Fibroblast of skin of right quadriceps (primary cell): Measurements from ENCODE around the gene SLC7A5.
A peak's percentile ranks its signal among the peaks of the same experiment; 100 is the strongest.

ENCODE experiments used
- DNase-seq: peaks from one replicate; pipeline ENCODE4 v3.0.0-alpha.2; 2013

The SLC7A5 gene

DNA sequence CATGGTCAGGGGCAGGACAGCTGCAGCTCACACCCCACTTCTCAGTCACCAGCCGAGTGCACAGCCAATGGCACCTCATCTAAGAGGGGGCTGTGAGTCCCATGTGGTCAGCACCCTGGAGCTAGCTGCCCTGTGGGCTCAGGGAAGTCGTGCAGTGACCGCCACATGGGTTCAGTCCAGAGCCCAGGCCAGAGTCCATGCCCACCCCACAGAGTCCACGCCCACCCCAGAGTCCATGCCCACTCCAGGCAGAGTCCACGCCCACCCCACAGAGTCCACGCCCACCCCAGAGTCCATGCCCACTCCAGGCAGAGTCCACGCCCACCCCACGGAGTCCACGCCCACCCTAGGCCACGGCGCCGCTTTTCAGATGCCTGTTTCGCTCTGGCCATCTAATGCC lies 24.1 kb downstream of the SLC7A5 start:
- DNase-seq: no peak

DNA sequence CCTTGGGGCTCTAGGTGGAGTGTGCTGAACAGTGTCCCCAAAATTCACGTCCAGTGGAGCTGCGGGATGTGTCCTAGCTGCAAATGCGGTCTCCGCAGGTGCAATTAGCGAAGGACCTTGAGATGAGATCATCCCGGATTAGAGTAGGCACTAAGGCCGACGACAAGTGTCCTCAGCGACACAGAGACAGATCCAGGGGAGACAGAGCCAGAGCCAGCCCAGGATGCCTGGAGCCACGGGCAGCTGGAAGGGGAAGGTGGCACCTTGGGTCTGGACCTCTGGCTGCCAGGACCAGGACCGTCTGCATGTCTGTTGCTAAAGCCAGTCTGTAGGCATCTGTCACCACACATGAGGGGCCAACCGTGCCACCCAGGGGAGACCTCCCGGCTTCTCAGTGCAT lies 24.5 kb downstream of the SLC7A5 start:
- no peak for DNase-seq

DNA sequence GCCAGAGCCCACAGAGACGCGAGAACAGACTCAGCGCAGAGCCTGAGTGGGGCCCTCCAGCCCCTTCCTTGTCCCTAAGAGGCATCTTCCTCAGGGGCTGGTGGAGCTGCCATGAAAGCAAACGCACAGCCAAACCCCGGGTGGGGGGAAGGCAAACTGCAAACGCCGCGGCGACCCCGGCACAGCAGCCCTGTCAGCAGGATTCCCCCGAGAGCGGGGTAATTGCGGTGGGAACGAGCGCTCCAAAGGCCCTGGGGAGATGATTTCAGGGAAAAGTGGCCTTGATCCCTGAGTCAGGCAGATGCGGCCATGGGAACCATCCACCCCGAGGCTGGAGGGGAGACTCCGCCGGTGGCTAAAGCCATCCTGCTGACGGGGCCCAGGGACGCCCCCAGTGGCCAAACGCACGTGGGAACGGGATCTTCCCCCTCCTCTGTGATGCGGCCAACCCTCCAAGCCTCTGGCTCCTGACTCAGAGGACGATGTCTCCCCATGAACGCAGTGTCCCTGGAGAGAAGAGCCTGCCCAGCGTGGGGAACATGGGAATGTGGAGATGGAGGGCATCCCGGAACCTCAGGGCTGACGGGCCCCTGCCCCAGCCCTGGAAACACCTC lies 25.1 kb downstream of the SLC7A5 start:
- DNase-seq: peak; percentile 26

DNA sequence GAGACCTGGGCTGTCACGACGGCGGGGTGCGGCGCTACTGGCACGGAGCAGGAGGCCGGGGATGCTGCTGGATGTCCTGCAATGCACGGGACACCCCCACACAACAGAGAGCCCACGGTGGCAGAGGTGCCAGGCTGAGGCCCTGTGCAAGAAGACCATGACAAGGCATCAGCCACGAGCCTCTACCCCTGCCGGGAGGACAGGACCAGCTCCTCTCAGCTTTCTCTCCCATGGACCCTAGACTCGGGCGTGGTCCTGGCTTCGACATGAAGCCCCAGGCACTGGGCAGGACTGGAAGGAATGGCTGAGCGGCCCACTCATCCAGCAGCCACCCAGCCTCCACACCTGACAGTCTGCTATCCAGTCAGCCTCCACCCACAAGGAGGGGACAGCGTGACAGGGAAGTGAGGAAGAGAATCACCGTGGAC lies 25.6 kb downstream of the SLC7A5 start:
- DNase-seq: no peak

DNA sequence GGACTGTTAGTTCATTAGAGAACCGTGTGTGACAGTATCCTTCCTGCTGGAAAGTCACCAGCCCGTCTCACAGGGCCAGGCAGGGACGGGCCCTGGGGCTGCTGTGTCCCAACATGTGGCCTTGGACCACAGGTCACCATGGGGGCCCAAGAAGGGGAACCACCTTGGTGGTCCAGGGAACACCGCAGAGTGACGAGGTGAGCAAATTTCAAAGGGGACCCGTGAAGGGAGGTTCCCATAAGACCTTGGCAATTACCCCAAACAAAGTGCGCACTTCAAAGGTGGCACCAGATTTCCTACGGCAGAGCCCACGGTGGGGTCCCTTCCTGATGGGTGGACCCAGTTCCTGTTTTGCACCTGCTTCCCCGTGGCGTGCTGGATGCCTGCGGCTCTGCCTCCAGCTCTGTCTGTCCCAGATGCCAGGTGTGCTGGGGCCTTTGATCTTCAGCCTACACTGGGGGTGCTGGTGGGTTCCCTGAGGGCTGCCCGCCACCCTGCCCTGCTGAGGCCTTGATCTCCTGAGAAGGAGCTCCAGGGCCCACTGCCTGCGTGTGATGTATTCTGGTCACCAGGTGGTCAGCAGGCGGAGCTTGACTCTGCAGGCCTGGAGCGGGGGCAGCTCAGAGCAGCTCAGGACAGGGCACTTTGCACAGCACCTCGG lies 27.0 kb downstream of the SLC7A5 start:
- no peak for DNase-seq

DNA sequence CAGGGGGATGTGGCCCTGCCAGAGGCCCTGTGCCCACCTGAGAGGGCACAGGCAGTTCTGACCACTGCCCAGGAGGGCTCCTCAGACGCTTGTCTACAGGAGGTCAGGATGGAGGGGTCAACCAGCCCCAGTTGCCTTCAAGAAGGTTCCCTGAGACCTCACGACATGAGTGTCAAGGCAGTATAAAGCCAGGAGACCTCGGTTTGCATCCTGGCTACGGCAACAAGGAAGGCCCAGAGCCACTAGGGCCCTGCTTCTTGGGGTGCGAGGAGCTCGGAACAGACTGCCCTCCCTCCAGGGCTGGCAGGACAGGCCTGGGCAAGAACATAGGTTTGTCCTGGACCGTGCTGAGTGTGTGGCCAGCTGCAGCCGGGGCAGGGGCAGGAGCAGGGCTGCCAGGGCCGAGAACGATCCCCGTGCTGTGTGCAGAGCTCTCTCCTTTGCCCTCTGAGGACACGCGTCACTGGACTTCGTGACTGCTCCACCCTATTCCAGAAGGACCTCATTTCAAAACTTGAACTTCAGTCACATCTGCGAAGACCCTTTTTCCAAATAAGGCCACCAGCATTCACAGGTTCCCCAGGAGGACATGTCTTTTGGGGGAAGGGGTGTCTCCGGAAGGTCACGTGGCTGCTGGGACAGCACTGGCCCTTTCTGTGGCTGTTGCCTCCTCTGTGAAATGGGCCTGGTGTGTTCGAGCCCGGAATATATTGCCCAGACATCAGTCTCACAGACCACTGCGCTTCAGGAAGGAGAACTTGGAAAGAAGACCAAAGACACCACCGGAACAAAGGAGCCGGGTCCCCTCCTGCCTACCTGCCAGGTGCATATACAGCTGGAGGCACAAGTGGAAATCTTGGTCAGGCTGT lies 27.7 kb downstream of the SLC7A5 start:
- DNase-seq: no peak

DNA sequence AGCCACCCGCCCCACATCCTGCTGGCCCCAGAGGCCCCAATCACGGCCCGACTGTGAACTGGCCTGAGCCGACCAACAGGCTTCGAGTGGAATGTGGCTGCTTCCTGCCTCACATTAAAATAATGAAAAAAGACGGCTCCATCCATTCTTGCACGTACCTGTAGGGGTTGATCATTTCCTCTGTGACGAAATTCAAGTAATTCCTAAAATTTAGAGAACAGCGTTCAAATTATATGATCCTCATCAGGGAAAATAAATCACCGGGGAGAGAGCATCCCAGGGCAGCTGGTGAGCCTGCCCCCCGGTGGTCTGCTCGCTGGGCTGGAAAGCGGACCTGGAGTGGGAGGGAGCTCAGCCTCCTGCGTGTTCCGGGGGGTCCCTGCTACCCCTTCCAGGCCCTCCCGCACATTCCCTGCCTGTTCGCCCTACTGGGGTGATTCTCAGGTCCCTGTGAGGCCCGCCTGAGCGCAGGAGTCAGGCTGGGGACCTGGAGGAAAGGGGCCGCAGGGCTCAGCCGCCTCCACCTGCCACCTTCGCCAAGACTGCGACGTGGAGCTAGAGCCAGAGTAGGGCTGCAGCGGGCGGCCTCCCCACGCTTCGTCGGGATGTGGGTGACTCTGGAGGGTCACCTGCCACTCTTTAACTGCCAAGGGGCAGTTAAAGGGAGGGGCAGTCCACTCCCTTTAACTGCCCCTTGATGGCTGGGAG lies 28.9 kb downstream of the SLC7A5 start:
- no peak for DNase-seq

DNA sequence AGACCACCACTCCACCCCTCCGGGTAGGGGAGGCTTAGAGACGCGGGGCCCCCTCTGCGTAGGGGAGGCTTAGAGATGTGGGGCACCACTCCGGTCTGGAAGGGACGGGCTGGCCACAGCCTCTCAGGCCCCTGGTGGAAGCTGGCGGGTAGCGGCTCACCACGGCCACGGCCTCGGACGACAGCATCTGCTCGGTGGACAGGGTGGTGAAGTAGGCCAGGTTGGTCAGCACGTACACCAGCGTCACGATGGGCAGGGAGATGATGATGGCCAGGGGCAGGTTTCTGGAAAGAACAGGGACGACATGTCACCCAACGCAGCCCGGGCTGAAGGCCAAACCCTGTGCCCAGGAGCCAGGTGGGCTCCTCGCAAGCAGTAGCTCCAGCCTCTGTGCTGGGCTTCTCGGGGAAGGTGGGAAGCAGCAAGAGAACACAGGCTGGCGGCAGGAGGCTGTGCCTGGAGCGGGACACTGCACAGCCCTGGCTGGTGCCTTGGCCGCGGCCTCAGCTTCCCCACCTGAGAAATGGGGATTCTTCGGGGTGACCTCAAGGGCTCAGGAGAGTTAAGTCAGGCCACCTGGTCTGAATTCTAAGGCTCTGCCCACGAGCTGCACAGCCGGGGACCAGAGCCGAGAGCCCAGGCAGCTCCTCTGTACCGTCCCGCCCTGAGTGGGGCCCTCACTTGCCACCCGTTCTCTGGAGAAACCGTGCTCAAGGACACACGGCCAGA lies 29.6 kb downstream of the SLC7A5 start:
- DNase-seq: no peak

DNA sequence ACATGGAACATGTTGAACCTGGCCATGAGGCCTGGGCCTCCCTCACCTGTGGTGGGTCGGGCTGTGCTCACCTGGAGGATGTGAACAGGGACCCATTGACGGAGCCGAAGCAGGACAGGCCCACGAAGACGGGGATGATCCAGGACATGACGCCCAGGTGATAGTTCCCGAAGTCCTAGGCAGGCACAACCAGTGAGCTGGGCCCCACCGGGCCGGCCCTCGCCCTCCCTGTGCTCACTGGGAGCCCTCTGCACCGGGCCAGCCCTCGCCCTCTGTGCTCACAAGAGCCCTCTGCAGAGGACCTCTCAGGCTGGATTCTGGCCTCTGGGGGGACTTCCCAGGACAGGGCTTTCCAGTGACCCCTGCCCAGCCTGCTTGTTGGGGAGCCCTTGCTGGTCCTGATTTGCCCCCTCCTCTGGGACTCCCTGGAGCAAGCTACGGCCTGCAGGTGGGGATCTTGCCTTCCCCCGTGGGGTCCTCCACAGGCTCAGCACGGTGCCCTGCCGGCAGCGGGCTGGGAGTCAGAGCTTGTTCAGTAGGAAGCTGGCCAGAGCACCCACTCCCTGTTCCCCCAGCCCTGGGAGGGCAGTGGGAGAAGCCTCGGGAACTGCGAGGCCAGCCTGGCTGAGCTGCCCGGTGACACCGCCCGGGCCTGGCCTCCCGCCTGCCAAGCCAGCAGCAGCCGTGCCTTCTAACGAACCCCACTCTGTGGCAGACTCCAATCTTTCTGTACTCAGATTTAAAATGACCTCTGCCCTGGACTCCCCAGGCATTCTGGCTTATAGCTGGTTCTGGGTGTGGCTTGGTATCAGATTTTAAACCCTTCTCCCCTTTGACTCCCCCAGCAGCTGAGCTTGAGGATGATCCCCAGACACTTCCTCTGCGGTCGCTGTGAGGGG lies 30.4 kb downstream of the SLC7A5 start:
- no peak for DNase-seq

DNA sequence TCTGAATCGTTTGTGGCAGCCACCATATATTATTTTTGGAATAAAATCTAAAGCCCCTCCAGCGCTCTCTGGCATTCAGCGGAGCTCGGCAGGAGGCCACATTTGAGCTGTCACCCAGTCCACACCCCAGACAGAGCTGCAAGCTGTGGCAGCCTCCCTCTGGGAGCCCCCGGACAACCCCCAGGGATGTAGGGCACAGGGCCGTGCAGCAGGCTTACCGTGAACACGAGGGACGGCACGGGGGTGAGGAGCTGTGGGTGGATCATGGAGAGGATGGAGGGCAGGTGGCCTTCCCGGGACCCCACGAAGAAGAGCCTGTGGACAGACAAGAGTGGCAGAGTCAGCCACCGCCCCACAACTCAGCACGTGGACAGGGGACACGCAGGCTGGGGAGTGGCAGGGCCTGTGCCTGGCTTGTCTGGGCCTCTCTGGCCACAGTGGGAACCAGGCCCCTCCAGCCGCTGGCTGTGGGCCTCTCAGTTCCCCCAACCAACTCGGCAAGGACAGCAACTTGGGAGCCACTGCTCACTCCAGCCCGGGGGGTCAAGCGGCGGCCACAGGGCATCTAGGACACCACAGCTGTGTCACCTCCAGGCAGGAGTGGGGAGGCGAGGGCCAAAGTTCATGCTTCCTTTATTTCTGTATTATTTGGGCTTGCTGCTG lies 31.5 kb downstream of the SLC7A5 start:
- DNase-seq: no peak

DNA sequence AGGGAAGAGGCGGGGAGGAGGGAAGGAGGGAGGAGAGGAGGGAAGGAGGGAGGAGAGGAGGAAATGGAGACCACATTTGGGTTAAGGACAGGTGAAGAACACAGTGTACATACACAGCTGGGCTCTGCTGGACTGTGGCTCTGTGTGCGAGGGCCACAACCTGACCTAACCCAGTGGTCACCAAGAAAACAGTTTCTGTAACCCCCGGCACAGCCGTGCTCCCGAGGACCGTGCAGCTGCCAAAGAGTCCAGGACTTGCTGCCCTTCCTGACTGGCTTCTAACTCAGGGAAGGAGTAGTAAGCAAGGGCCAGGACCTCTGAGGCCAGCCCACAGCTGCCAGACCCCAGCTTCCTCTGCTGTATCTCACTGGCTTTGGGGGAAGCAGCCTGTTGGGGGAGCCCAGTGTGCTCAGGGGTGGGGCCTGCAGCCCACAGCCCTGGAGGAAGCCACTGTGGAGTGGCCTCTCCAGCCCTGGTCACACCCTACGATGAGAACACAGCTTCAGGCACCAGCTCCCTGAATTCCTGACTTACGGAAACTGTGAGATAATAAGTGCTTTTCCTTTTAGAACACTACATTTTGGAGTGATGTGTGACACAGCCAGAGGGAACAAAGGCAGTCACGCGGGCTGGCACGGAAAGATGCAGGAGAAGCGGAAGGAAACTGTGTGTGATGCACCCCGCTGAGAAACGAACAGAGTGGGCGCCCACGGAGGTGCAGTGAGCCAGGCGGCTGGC lies 32.3 kb downstream of the SLC7A5 start:
- no peak for DNase-seq

DNA sequence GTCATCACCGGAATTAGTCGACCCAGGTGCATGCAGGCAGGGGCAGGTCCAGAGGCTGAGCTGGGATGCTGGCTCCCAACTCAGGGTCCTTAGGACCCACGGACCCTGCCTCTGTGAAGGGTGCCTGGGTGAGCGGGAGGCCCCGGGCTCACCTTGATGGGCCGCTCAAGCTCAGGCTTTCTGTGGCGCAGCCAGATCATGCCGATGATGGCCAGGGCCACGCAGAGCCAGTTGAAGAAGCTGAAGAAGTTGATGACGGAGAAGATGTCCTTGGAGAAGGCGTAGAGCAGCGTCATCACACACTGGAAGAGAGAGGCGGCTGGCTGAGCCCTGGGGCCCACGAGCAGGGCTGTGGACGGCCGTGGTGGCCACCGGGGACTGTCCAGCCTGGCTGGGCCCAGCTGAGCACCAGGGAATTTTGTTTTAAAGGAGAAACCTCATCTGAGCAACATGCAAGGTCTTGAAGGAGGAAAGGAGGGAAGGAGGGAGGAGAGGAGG lies 32.9 kb downstream of the SLC7A5 start:
- DNase-seq: no peak

DNA sequence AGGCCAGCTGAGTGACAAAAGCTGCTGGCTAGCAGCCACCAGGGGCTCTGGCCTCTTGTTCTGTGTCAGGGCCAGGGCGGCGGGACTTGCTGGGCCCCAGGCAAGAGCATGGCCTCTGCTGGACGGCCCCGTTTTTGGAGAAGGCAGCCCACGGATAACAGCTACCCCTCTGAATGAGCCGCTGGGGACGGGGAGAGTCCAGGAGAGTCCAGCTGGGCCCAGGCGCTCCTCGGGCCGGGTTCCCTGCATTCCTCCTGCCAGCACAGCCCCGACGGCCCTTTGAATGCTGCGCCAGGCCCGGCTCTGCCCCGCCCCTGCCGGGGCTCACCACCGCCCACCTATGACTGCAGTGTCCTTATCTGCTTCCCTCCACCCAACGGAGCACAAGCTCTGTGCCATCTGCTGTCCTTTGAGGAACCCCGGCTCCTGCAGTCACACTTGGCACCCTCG lies 33.4 kb downstream of the SLC7A5 start:
- no peak for DNase-seq

DNA sequence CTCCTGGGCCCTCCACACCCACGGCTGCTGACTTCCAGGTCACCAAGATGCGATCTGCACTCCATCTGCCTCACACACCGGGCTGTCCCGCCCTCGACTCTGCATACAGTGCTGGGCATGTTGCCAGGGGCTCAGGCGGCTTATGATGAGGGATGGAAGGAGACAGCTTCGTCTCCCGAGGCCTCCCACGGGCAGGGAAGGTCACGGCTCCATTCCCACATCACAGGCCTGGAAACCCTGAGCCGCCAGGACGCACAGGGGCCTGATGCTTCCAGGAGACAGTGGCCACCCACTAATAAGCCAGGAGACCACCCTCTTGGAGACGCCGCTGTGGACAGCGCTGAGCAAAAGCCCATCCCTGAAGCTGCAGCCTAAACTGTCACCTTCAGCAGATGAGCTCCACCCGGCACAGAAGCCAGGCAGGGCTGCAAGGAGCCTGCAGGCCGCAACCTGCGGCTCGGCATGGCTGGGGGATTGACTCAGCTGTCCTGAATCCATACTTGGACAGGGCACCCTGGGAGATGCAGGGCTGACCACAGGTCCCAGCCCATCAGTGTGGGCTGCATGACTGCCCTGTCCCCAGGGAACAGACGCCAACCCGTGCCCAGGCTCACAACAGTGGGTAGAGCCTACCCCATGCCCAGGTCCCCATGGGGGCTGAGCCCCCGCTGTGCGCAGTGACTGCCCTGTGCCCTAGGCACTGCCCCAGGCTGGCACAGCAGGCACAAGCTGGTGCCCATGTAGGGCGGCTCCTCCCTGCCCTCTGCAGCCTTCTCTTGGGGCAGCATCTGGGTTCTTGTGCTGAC lies 34.4 kb downstream of the SLC7A5 start:
- peak; percentile 42 for DNase-seq

DNA sequence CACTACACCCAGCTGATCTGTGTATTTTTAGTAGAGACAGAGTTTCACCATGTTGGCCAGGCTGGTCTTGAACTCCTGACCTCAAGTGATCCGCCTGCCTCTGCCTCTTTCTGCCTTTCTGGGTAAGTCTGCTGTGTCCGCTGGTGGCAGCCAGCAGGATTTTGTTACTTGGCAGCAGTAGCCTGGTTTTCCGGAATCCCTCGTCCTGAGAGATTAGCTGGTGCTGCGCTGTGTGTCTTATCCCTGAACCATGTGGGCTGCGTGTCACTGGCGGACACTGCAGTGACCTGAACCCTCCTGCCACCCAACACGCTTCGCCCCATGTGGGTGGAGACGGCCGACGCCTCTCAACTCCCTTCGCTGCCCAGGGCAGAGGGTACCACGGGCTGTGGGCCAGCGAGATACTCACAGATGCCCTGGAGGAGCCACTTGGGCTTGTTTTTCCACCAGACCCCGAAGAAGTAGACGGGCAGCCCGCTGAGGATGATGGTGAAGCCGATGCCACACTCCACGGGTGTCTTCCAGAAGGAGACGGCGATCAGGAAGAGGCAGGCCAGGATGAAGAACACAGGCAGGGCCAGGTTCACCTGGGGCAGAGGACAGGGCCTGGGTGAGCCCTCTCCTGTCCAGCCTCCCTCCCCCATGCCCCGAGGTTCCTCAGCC lies 35.2 kb downstream of the SLC7A5 start:
- no peak for DNase-seq

DNA sequence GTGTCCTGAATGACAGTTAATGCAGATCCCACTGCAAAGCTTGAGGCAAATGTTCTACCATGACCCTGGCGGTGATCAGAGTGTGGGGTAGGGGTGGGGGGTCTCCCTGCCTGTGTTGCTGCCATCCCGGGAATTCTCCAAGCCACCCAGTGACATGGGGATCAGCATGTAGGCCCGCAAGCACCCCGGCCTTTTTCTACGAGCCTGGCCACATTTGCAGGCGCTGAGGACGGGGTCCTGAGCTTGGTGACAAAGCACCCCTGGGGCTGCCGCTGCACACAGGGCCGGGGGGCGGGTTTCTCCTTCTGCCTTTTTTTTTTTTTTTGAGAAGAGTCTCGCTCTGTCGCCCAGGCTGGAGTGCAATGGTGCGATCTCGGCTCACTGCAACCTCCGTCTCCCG lies 35.8 kb downstream of the SLC7A5 start:
- no peak for DNase-seq

DNA sequence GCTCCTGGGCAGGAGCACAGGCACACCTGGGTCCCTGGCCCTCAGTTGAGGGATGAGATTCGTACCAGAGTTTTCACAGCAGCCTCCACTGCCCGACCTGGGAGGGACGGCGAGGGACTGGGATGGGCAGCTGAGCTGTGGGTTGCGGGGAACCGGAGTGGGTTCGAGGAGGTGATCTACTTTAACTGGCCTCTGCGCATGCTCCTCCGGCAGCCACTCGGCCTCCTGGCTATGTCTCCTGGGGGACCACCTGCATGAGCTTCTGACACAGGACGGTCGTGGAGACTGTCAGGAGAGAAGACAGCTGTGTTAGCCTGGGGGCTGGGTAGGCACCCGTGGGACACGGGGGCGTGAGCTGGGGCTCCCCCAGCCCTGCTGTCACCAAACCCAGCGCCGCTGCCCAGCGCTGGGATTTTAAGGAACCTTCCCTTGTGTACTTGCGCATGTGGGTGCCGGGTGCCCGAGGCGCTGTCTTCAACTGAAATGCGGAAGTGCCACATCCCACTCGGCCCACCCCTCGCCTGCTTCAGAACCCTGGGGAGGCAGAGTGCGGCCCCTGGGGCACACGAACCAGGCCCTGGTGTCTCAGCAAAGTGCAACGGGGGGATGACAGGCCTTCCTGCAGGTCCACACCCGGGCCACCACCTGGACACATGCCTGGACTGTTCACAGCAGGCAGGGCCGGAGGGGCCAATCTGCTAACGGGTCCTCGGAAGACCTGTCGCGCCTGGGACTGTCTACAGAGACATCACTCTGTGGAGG lies 36.4 kb downstream of the SLC7A5 start:
- DNase-seq: no peak

DNA sequence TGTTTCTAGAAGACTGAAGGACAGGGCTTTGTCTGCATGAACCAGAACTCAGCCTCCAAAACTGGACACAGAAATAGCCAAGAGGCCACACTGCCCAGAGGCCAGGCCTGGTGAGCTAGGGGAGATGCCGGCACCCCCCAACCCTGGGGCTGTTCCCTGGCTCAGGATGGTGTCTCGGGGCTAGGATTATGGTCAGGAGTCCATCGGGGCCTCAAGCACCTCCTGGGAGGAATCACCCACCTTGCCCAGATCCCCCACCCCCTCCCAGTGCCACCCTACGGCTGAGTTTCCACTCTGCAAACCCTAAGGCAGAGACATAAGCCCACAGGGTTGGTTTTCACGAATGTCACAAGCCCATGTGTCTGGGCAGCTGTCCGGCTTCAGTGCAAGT lies 37.2 kb downstream of the SLC7A5 start:
- DNase-seq: no peak
